Transverse colon (tissue), 3 donors: ENCODE measurements around the gene RACGAP1.

ENCODE experiments used
- CTCF ChIP-seq, 5 experiments: fragments of 200-600 bp in 3 of 5; fragments of 450-650 bp in 2 of 5; sonication (generic) in 3 of 5; IDR thresholded peaks; 1 replicate in 2 of 5; 2 replicates in 3 of 5; pipeline ENCODE4 v1.5.1; 2016 to 2017; ENCODE audit warnings: antibody characterized with exemption in 5 of 5, inconsistent platforms in 3 of 5, mild to moderate bottlenecking in 2 of 5, moderate library complexity in 1 of 5
- EP300 ChIP-seq: sonication (generic); formaldehyde crosslinking; IDR thresholded peaks from one replicate; pipeline ENCODE4 v1.6.1; 2017; ENCODE audit warnings: antibody characterized with exemption, low read depth

DNA sequence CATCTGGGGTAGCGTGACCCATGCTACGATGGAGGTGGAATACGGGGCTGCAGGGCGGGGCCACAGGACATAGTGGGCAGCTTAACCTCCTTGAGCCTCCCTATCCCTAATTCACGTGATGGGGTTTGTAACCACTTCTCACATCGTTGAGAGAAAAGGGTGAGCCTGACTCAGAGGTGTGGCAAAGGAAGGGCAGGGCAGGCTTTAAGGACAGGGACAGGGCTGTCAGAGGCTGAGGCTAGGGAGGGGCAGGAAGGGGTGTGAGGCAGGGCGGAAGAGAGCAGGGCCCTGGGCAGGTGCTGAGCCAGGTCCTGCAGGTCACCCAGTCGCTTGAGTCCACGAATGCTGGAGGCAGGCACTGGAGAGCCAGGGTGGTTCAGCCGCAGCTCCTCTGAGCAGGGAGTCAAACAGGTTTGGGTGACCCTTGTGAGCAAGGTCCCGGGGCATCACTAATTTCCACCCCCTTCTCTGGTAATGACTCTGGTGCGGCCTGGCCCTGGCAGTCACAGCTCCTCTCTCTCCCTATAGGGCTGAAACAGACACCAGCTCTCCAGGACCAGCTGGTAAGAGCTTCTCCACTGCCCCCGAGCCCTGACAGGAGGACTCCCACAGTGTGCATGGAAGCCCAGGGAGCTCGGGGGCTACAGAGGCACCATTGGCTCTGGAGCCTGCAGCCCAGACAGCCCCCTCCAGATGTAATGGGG lies 82.2 kb downstream of the RACGAP1 start:
- TF ChIP-seq CTCF (IDR thresholded peaks at IDR 0.05) (no peak), EP300 (no peak)
